ENCODE measurements around the gene TXNDC12. TPM values are rescaled to one million over a fixed set of nuclear protein-coding genes. Genes with fewer than 3 reads are reported as not detected.

Gene TXNDC12
- total RNA-seq, 1 experiment from 2014 or later = 77.5 TPM

- DNase-seq (ENCODE audit: low read depth, low spot score) = no peak
Observed at GRCh38 chr1:52059321-52059720, 4.3 kb upstream of the TXNDC12 start.

GRCh38 chr1:52057876-52058415, 3.0 kb upstream of the TXNDC12 start:
- H3K27me3 ChIP-seq (ENCODE audit: control insufficient read depth, insufficient read depth, low read length) = no peaks in the 10 kb centered on the region
- peak overlapping the region; percentile 100 for H3K4me3 ChIP-seq (ENCODE audit: low read depth in 2 of 2, low read length in 2 of 2)
- CTCF ChIA-PET = no interaction called here
- in situ Hi-C loops (cut with HindIII; ENCODE audit: low pct_unique_long_range_greater_than_20kb, low sequenced_read_pairs) = no loop called here
- ATAC-seq = no peak
- TF ChIP-seq REST (IDR thresholded peaks at IDR 0.05; ENCODE audit: insufficient read depth in 1 of 2, low read depth in 2 of 2, low read length in 1 of 2) (no peak), TCF7L2 (IDR thresholded peaks at IDR 0.05; ENCODE audit: low read depth, low read length) (no peak), POLR2AphosphoS5 (IDR thresholded peaks at IDR 0.05; ENCODE audit: low read depth, low read length) (no peak), SIN3A (IDR thresholded peaks at IDR 0.05; ENCODE audit: borderline replicate concordance, insufficient read depth, low read depth, low read length) (no peak)
- TF ChIP-seq, protein P1, sequence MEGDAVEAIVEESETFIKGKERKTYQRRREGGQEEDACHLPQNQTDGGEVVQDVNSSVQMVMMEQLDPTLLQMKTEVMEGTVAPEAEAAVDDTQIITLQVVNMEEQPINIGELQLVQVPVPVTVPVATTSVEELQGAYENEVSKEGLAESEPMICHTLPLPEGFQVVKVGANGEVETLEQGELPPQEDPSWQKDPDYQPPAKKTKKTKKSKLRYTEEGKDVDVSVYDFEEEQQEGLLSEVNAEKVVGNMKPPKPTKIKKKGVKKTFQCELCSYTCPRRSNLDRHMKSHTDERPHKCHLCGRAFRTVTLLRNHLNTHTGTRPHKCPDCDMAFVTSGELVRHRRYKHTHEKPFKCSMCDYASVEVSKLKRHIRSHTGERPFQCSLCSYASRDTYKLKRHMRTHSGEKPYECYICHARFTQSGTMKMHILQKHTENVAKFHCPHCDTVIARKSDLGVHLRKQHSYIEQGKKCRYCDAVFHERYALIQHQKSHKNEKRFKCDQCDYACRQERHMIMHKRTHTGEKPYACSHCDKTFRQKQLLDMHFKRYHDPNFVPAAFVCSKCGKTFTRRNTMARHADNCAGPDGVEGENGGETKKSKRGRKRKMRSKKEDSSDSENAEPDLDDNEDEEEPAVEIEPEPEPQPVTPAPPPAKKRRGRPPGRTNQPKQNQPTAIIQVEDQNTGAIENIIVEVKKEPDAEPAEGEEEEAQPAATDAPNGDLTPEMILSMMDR (IDR thresholded peaks at IDR 0.05) = no peak
- peaks cover 25% of the 10 kb centered on the region for H3K4me1 ChIP-seq (ENCODE audit: control insufficient read depth, insufficient read depth, low read length)
- intact Hi-C loops (cut with micrococcal nuclease; ENCODE audit: unreplicated experiment) = no loop called here
- H3K9me3 ChIP-seq (ENCODE audit: control insufficient read depth, insufficient read depth, low read depth, low read length) = no peaks in the 10 kb centered on the region
- BruUV-seq (replicated peaks) = no TSS peak
- H3K36me3 ChIP-seq (ENCODE audit: control insufficient read depth, insufficient read depth, low read length) = peaks cover 34% of the 10 kb centered on the region
- H3K27ac ChIP-seq (ENCODE audit: low read length) = peak overlapping the region; percentile 98
- POLR2A ChIA-PET = no interaction called here
- DNase-seq (ENCODE audit: low read depth, low spot score) = no peak

More at GRCh38 chr1:52059321-52059720, 4.3 kb upstream of the TXNDC12 start:
- BruUV-seq (replicated peaks) = no TSS peak
- intact Hi-C loops (cut with micrococcal nuclease; ENCODE audit: unreplicated experiment) = no loop called here
- H3K36me3 ChIP-seq (ENCODE audit: control insufficient read depth, insufficient read depth, low read length) = peaks cover 39% of the 10 kb centered on the region
- no peak overlapping the region for H3K4me3 ChIP-seq (ENCODE audit: low read depth in 2 of 2, low read length in 2 of 2)
- peaks cover 18% of the 10 kb centered on the region for H3K4me1 ChIP-seq (ENCODE audit: control insufficient read depth, insufficient read depth, low read length)
- ChIA-PET CTCF (no interaction called here), POLR2A (interaction anchor here (0.5 kb wide), 1 partner anchor 14 kb away, joined by 6 read pairs; no protein-coding TSS in a partner anchor)
- peak overlapping the region; percentile 54; the same call in 1 of the 2 replicates for H3K27ac ChIP-seq (ENCODE audit: low read length)
- ATAC-seq = no peak
- no peaks in the 10 kb centered on the region for H3K9me3 ChIP-seq (ENCODE audit: control insufficient read depth, insufficient read depth, low read depth, low read length)
- in situ Hi-C loops (cut with HindIII; ENCODE audit: low pct_unique_long_range_greater_than_20kb, low sequenced_read_pairs) = no loop called here
- no peaks in the 10 kb centered on the region for H3K27me3 ChIP-seq (ENCODE audit: control insufficient read depth, insufficient read depth, low read length)
- TF ChIP-seq SIN3A (IDR thresholded peaks at IDR 0.05; ENCODE audit: borderline replicate concordance, insufficient read depth, low read depth, low read length) (no peak), REST (IDR thresholded peaks at IDR 0.05; ENCODE audit: insufficient read depth in 1 of 2, low read depth in 2 of 2, low read length in 1 of 2) (no peak), TCF7L2 (IDR thresholded peaks at IDR 0.05; ENCODE audit: low read depth, low read length) (no peak), POLR2AphosphoS5 (IDR thresholded peaks at IDR 0.05; ENCODE audit: low read depth, low read length) (no peak)
- TF ChIP-seq, protein P1 (IDR thresholded peaks at IDR 0.05) = no peak
